ENCODE data around the gene HERPUD2. TPM values are rescaled to one million over a fixed set of nuclear protein-coding genes. Genes with fewer than 3 reads are reported as not detected.

Gene HERPUD2
- total and polyA plus RNA-seq, 2 of the 8 experiments (the other 6 are each of a cell fraction or from before 2014, with no cell fraction given), result 18.3 to 27.3 TPM

- TF ChIP-seq TAF7 (optimal IDR thresholded peaks at IDR 0.05; ENCODE audit: borderline replicate concordance, low read depth, low read length) (no peak), CHD7 (IDR thresholded peaks at IDR 0.05; ENCODE audit: insufficient replicate concordance, low read length) (no peak), RFX5 (IDR thresholded peaks at IDR 0.05; ENCODE audit: borderline replicate concordance, low read depth, low read length) (no peak), RBBP5 (IDR thresholded peaks at IDR 0.05; ENCODE audit: borderline replicate concordance, low read depth, low read length) (no peak), CEBPB (IDR thresholded peaks at IDR 0.05; ENCODE audit: low read depth, low read length) (no peak), ASH2L (IDR thresholded peaks at IDR 0.05; ENCODE audit: low read length) (no peak), TEAD4 (IDR thresholded peaks at IDR 0.05; ENCODE audit: low read depth, low read length) (no peak), JUN (IDR thresholded peaks at IDR 0.05; ENCODE audit: low read depth, low read length) (no peak), USF2 (IDR thresholded peaks at IDR 0.05; ENCODE audit: low read length) (no peak), CBX8 (IDR thresholded peaks at IDR 0.05; ENCODE audit: borderline replicate concordance, low read depth, low read length) (no peak)
Observed at GRCh38 chr7:35670856-35671569, 23.9 kb downstream of the HERPUD2 start (continued).

Measured in H1 (cell line).